Panc1 (cell line): Measurements from ENCODE around the gene GNAS.

Source experiments
- CTCF ChIP-seq: fragments of 450-650 bp; IDR thresholded peaks from 2 replicates; pipeline ENCODE4 v1.5.1; 2017; ENCODE audit warnings: mild to moderate bottlenecking
- REST ChIP-seq, 2 experiments: IDR thresholded peaks; 2 replicates each; pipeline ENCODE4 v1.6.1; 2011 to 2012; ENCODE audit warnings: low read depth in 2 of 2, control low read depth in 1 of 2, low read length in 1 of 2, mild to moderate bottlenecking in 1 of 2, moderate library complexity in 1 of 2; ENCODE audit not compliant: insufficient read depth in 1 of 2
- TCF7L2 ChIP-seq: IDR thresholded peaks from 2 replicates; pipeline ENCODE4 v1.6.1; 2011; ENCODE audit warnings: mild to moderate bottlenecking, low read depth, low read length, inconsistent platforms

DNA sequence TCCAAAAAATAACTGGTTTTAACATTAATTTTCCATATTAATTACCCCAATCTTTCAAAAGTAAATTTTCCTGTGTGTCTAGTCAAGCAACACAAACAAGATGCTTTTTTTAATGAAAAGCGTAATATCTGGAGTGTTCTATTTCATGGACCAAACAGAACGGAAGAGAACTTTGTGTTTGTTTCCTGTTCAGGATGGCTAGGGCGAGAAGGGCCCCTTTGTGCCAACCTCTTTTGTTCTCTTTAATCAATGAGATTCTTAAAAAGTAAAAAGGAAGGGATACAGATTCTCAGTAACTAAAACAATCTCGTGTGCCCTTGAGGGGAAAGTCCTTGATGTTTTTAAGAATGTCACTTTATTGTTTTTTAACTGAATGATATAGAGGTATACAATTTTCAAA is 55.7 kb downstream of the GNAS start:
- TF ChIP-seq CTCF (no peak), TCF7L2 (no peak), REST (IDR thresholded peaks at IDR 0.05; ENCODE audit: insufficient read depth in 1 of 2, low read depth in 2 of 2, low read length in 1 of 2) (no peak)
